Endothelial cell of umbilical vein (primary cell): ENCODE measurements around the gene MCTP1. TPM values are rescaled to one million over a fixed set of nuclear protein-coding genes. Genes with fewer than 3 reads are reported as not detected.

Experiments
- BruUV-seq: library from RNA; stranded (reverse); fragments of 400-500 nt; replicated peaks from 2 replicates; lab custom pipeline; 2021; lab: Mats Ljungman, UMichigan
- CTCF ChIA-PET: fragments of 300-600, 350-600 bp; sonication (Branson Sonifier 250); formaldehyde crosslinking; loops from one replicate; lab custom pipeline; 2021; ENCODE audit warnings: antibody characterized with exemption, inconsistent platforms; lab: Charles Lee
- POLR2A ChIA-PET: fragments of 300-600, 350-600 bp; sonication (Branson Sonifier 250); formaldehyde crosslinking; loops from one replicate; lab custom pipeline; 2021; ENCODE audit warnings: antibody characterized with exemption, inconsistent platforms; lab: Charles Lee
- DNase-seq: peaks from one replicate; pipeline ENCODE4 v3.0.0-alpha.2; 2011; ENCODE audit warnings: low read depth, low spot score
- FAIRE-seq: peaks from 2 replicates; lab custom pipeline; 2011; peaks lifted over from hg19 to GRCh38; lab: Jason Lieb, UNC
- H2AFZ ChIP-seq: 2 replicates; pipeline ENCODE4 v1.6.0; 2012; ENCODE audit warnings: low read depth, low read length, control low read depth, inconsistent platforms
- H3K27ac ChIP-seq: 2 replicates; pipeline ENCODE4 v1.5.1; 2011; ENCODE audit warnings: low read depth, mild to moderate bottlenecking, control low read depth, low read length, moderate library complexity; ENCODE audit not compliant: insufficient read depth
- H3K27me3 ChIP-seq, 2 experiments: 2 replicates each; pipeline versions ENCODE4 v1.6.0 to v1.6.1; 2011; ENCODE audit warnings: low read length in 2 of 2, mixed read lengths in 1 of 2; ENCODE audit not compliant: control insufficient read depth in 2 of 2, insufficient read depth in 2 of 2
- H3K36me3 ChIP-seq, 2 experiments: 2 replicates in 1 of 2; 3 replicates in 1 of 2; pipeline ENCODE4 v1.5.1; 2011; ENCODE audit warnings: low read length in 2 of 2, mild to moderate bottlenecking in 1 of 2, moderate library complexity in 1 of 2; ENCODE audit not compliant: control insufficient read depth in 2 of 2, insufficient read depth in 2 of 2; ENCODE audit errors: extremely low read depth in 1 of 2
- H3K4me1 ChIP-seq: 3 replicates; pipeline ENCODE4 v1.5.1; 2011; ENCODE audit warnings: mild to moderate bottlenecking, low read length; ENCODE audit not compliant: control insufficient read depth, insufficient read depth; ENCODE audit errors: extremely low read depth
- H3K4me2 ChIP-seq: 2 replicates; pipeline ENCODE4 v1.6.1; 2011; ENCODE audit warnings: low read length, control low read depth, mixed read lengths; ENCODE audit not compliant: insufficient read depth
- H3K4me3 ChIP-seq, 3 experiments: fragments of 200-600 bp in 1 of 3; sonication (generic), shearing (Covaris generic) in 1 of 3; replicated peaks in 1 of 3; 2 replicates each; pipeline ENCODE4 v1.5.1; 2011 to 2016; ENCODE audit warnings: control low read depth in 3 of 3, low read length in 3 of 3, mild to moderate bottlenecking in 2 of 3, inconsistent platforms in 1 of 3, low read depth in 1 of 3, moderate library complexity in 1 of 3; ENCODE audit not compliant: insufficient read depth in 1 of 3
- H3K79me2 ChIP-seq: 2 replicates; pipeline ENCODE4 v1.6.0; 2012; ENCODE audit warnings: low read length, inconsistent platforms; ENCODE audit not compliant: control insufficient read depth, insufficient read depth
- H3K9ac ChIP-seq: replicated peaks from 2 replicates; pipeline ENCODE3; 2011; ENCODE audit warnings: low read length, control low read depth; ENCODE audit not compliant: insufficient read depth; ENCODE audit errors: extremely low read depth
- H3K9me1 ChIP-seq: replicated peaks from 3 replicates; pipeline ENCODE4 v1.6.0; 2011; ENCODE audit warnings: mild to moderate bottlenecking, low read length; ENCODE audit not compliant: control insufficient read depth, insufficient read depth; ENCODE audit errors: extremely low read depth
- H3K9me3 ChIP-seq: replicated peaks from 2 replicates; pipeline ENCODE4 v1.5.1; 2012; ENCODE audit warnings: low read length, inconsistent platforms; ENCODE audit not compliant: control insufficient read depth, insufficient read depth
- H4K20me1 ChIP-seq: replicated peaks from 2 replicates; pipeline ENCODE3; 2011; ENCODE audit warnings: mild to moderate bottlenecking, low read length; ENCODE audit not compliant: control insufficient read depth, insufficient read depth; ENCODE audit errors: extremely low read depth
- EZH2 ChIP-seq: IDR thresholded peaks from 2 replicates; pipeline ENCODE4 v1.6.1; 2012; ENCODE audit warnings: borderline replicate concordance, low read depth, mild to moderate bottlenecking, moderate library complexity, low read length, inconsistent platforms; ENCODE audit not compliant: severe bottlenecking
- FOS ChIP-seq: IDR thresholded peaks from 2 replicates; pipeline ENCODE4 v1.6.1; 2011; ENCODE audit warnings: mild to moderate bottlenecking, low read length, moderate library complexity, borderline replicate concordance; ENCODE audit not compliant: insufficient read depth
- GATA2 ChIP-seq: IDR thresholded peaks from 2 replicates; pipeline ENCODE4 v1.7.0; 2011; ENCODE audit warnings: low read depth, mild to moderate bottlenecking, moderate library complexity, mixed read lengths, low read length; ENCODE audit not compliant: insufficient read length, insufficient read depth
- JUN ChIP-seq: IDR thresholded peaks from 2 replicates; pipeline ENCODE4 v1.6.1; 2011; ENCODE audit warnings: borderline replicate concordance, low read depth; ENCODE audit not compliant: insufficient read length, insufficient read depth
- MYC ChIP-seq: IDR thresholded peaks from one replicate; pipeline ENCODE4 v1.6.1; 2011; ENCODE audit warnings: mild to moderate bottlenecking, low read depth, low read length
- POLR2A ChIP-seq: IDR thresholded peaks from 2 replicates; pipeline ENCODE4 v1.6.1; 2012; ENCODE audit warnings: low read depth, mild to moderate bottlenecking, control low read depth, low read length
- POLR2AphosphoS5 ChIP-seq: IDR thresholded peaks from 2 replicates; pipeline ENCODE4 v1.6.1; 2012; ENCODE audit warnings: low read depth, mild to moderate bottlenecking, control low read depth, low read length, moderate library complexity; ENCODE audit not compliant: insufficient read depth
- dilution Hi-C: fragments of 300-500 bp; cut with MboI; formaldehyde crosslinking; loops from one replicate; pipeline ENCODE4 v1.15.0; 2019; ENCODE audit warnings: low sequenced_read_pairs; ENCODE audit not compliant: extremely low pct_ligation_motif_present
- intact Hi-C: fragments of 100-400 bp; cut with micrococcal nuclease; formaldehyde crosslinking; loops from one replicate; pipeline ENCODE4 v1.10.0; 2022
- polyA plus RNA-seq, 4 experiments: library from polyadenylated mRNA; depleted of rRNA in 3 of 4; stranded (reverse) in 3 of 4; unstranded in 1 of 4; fragments of >200 nt; gene quantifications; 2 replicates each; pipeline versions ENCODE4 v1.2.1 to v1.2.3, GENCODE V29; 2011 to 2012; ENCODE audit warnings: missing spikeins in 1 of 4
- total RNA-seq: library from RNA; stranded (reverse); gene quantifications from 2 replicates; pipeline ENCODE4 v1.2.3, GENCODE V29; 2021
- TF ChIP-seq, protein P1 (sequence below): IDR thresholded peaks from 2 replicates; pipeline ENCODE4 v1.6.1; 2011; ENCODE audit not compliant: insufficient read depth, insufficient read length
- TF ChIP-seq, protein P2 (sequence below), 2 donors: IDR thresholded peaks; 1 replicate in 1 of 2; 2 replicates in 1 of 2; pipeline ENCODE4 v1.5.1; 2011; ENCODE audit warnings: low read length in 2 of 2, mild to moderate bottlenecking in 2 of 2, moderate library complexity in 2 of 2, control low read depth in 1 of 2, inconsistent platforms in 1 of 2, low read depth in 1 of 2; ENCODE audit not compliant: insufficient read depth in 1 of 2; ENCODE audit errors: extremely low read depth in 1 of 2

Gene MCTP1
- total and polyA plus RNA-seq, 2 donors (not counting 3 experiments of a cell fraction or from before 2014, with no cell fraction given): 79.3 to 203 TPM

DNA sequence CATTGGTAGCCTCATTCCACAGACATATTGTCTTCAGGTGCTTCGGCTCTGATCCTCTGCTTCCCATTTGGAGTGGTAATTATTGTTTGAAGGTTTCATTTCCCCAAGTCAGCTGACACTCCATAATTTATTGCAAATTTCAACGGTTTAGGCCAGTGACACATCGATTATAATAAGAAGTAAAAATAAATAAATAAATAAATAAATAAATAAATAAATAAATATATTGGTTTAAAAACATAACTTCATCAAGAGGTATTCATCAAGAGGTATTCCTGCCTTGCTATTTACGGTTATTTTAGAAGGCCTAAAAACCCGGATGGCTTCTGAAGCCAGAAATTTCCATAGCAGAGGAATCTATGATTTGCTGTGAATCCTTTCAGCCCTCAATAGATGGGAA is 393.3 kb downstream of the MCTP1 start:
- ChIA-PET POLR2A (no interaction called here), CTCF (no interaction called here)

More for the DNA sequence above, 393.3 kb downstream of the MCTP1 start:
- FAIRE-seq (no peak), DNase-seq (no peak)
- Histone ChIP-seq H3K36me3 (peaks cover 8 to 13% of the 10 kb centered on the region in 2 experiments), H3K27ac (no peak overlapping the region), H3K79me2 (no peaks in the 10 kb centered on the region), H3K4me1 (no peaks in the 10 kb centered on the region), H3K9ac (no peak overlapping the region), H4K20me1 (no peaks in the 10 kb centered on the region), H3K4me2 (no peak overlapping the region), H3K27me3 (no peaks in the 10 kb centered on the region), H3K9me1 (no peaks in the 10 kb centered on the region), H3K9me3 (no peaks in the 10 kb centered on the region), H2AFZ (no peak overlapping the region), H3K4me3 (no peak overlapping the region)
- no peak for TF ChIP-seq EZH2
- TF ChIP-seq, protein P1, sequence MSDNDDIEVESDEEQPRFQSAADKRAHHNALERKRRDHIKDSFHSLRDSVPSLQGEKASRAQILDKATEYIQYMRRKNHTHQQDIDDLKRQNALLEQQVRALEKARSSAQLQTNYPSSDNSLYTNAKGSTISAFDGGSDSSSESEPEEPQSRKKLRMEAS: no peak
- TF ChIP-seq GATA2: no peak
- TF ChIP-seq JUN: no peak
- TF ChIP-seq, protein P2, sequence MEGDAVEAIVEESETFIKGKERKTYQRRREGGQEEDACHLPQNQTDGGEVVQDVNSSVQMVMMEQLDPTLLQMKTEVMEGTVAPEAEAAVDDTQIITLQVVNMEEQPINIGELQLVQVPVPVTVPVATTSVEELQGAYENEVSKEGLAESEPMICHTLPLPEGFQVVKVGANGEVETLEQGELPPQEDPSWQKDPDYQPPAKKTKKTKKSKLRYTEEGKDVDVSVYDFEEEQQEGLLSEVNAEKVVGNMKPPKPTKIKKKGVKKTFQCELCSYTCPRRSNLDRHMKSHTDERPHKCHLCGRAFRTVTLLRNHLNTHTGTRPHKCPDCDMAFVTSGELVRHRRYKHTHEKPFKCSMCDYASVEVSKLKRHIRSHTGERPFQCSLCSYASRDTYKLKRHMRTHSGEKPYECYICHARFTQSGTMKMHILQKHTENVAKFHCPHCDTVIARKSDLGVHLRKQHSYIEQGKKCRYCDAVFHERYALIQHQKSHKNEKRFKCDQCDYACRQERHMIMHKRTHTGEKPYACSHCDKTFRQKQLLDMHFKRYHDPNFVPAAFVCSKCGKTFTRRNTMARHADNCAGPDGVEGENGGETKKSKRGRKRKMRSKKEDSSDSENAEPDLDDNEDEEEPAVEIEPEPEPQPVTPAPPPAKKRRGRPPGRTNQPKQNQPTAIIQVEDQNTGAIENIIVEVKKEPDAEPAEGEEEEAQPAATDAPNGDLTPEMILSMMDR (IDR thresholded peaks at IDR 0.05; ENCODE audit: extremely low read depth in 1 of 2, insufficient read depth in 1 of 2, low read depth in 1 of 2, low read length in 2 of 2): no peak
- TF ChIP-seq POLR2AphosphoS5: no peak
- no peak for TF ChIP-seq FOS
- TF ChIP-seq POLR2A: no peak
- TF ChIP-seq MYC: no peak
- no TSS peak for BruUV-seq
- intact Hi-C loops (no loop called here), dilution Hi-C loops (no loop called here)
